ENCODE results near the gene IDE. TPM values are rescaled to one million over a fixed set of nuclear protein-coding genes. Genes with fewer than 3 reads are reported as not detected.
"Not testable (repeated sequence)": the region's sequence is repeated elsewhere in the genome, so short reads cannot be mapped to it uniquely, and the experiment has no call there.

Gene IDE
- total RNA-seq, 6 experiments from 2014 or later = 35.4 to 46.5 (median 39.9) TPM

GRCh38 chr10:92475357-92475868, 98.5 kb downstream of the IDE start:
- no peak overlapping the region for H3K4me3 Mint-ChIP-seq
- no peak for DNase-seq
- TF ChIP-seq CTCF (IDR thresholded peaks at IDR 0.05) = no peak

GRCh38 chr10:92470026-92470425, 103.9 kb downstream of the IDE start:
- no peaks in the 10 kb centered on the region for H3K4me1 Mint-ChIP-seq (ENCODE audit: low read depth)
- H3K4me3 Mint-ChIP-seq = no peak overlapping the region
- H3K27ac Mint-ChIP-seq = no peak overlapping the region
- H3K36me3 Mint-ChIP-seq (ENCODE audit: low read depth) = peaks cover 23% of the 10 kb centered on the region
- no peaks in the 10 kb centered on the region for H3K9me3 Mint-ChIP-seq
- no peak for TF ChIP-seq CTCF (IDR thresholded peaks at IDR 0.05)
- H3K27me3 Mint-ChIP-seq (ENCODE audit: insufficient read depth) = no peaks in the 10 kb centered on the region; the same call in 1 of the 2 replicates
- no peak for DNase-seq

More at GRCh38 chr10:92475357-92475868, 98.5 kb downstream of the IDE start:
- no peak overlapping the region for H3K27ac Mint-ChIP-seq
- no peaks in the 10 kb centered on the region for H3K27me3 Mint-ChIP-seq (ENCODE audit: insufficient read depth)
- H3K36me3 Mint-ChIP-seq (ENCODE audit: low read depth) = peaks cover 16% of the 10 kb centered on the region
- H3K4me1 Mint-ChIP-seq (ENCODE audit: low read depth) = no peaks in the 10 kb centered on the region
- H3K9me3 Mint-ChIP-seq = no peaks in the 10 kb centered on the region

GRCh38 chr10:92464364-92464763, 109.5 kb downstream of the IDE start:
- no peak for DNase-seq
- H3K9me3 Mint-ChIP-seq = no peaks in the 10 kb centered on the region
- H3K4me1 Mint-ChIP-seq (ENCODE audit: low read depth) = no peaks in the 10 kb centered on the region
- peaks cover 30% of the 10 kb centered on the region for H3K36me3 Mint-ChIP-seq (ENCODE audit: low read depth)
- H3K27ac Mint-ChIP-seq = no peak overlapping the region
- no peaks in the 10 kb centered on the region; the same call in 1 of the 2 replicates for H3K27me3 Mint-ChIP-seq (ENCODE audit: insufficient read depth)
- TF ChIP-seq CTCF (IDR thresholded peaks at IDR 0.05) = no peak
- no peak overlapping the region for H3K4me3 Mint-ChIP-seq

GRCh38 chr10:92463582-92463981, 110.3 kb downstream of the IDE start:
- DNase-seq = no peak
- H3K27me3 Mint-ChIP-seq (ENCODE audit: insufficient read depth) = no peaks in the 10 kb centered on the region; the same call in 1 of the 2 replicates
- TF ChIP-seq CTCF (IDR thresholded peaks at IDR 0.05) = no peak
- no peaks in the 10 kb centered on the region for H3K4me1 Mint-ChIP-seq (ENCODE audit: low read depth)
- no peak overlapping the region for H3K4me3 Mint-ChIP-seq
- H3K27ac Mint-ChIP-seq = no peak overlapping the region
- peaks cover 22% of the 10 kb centered on the region for H3K36me3 Mint-ChIP-seq (ENCODE audit: low read depth)
- H3K9me3 Mint-ChIP-seq = no peaks in the 10 kb centered on the region

- H3K4me1 Mint-ChIP-seq (ENCODE audit: low read depth) = not testable (repeated sequence)
Measured at GRCh38 chr10:92454955-92455354, 118.9 kb downstream of the IDE start.

GRCh38 chr10:92452313-92452712, 121.6 kb downstream of the IDE start:
- H3K27ac Mint-ChIP-seq = no peak overlapping the region
- H3K27me3 Mint-ChIP-seq (ENCODE audit: insufficient read depth) = no peaks in the 10 kb centered on the region; the same call in 1 of the 2 replicates
- no peak overlapping the region for H3K4me3 Mint-ChIP-seq
- no peak for TF ChIP-seq CTCF (IDR thresholded peaks at IDR 0.05)
- H3K36me3 Mint-ChIP-seq (ENCODE audit: low read depth) = peaks cover 31% of the 10 kb centered on the region
- no peaks in the 10 kb centered on the region for H3K4me1 Mint-ChIP-seq (ENCODE audit: low read depth)
- H3K9me3 Mint-ChIP-seq = no peaks in the 10 kb centered on the region
- DNase-seq = no peak

More at GRCh38 chr10:92454955-92455354, 118.9 kb downstream of the IDE start:
- not testable (repeated sequence) for H3K27ac Mint-ChIP-seq; DNase-seq; H3K27me3 Mint-ChIP-seq (ENCODE audit: insufficient read depth); H3K4me3 Mint-ChIP-seq; H3K9me3 Mint-ChIP-seq
- H3K36me3 Mint-ChIP-seq (ENCODE audit: low read depth) = peaks cover 18% of the 10 kb centered on the region; the same call in 1 of the 2 replicates
